ENCODE measurements around the gene TMEM59.
"Not testable (repeated sequence)": the region's sequence is repeated elsewhere in the genome, so short reads cannot be mapped to it uniquely, and the experiment has no call there.

TMEM59 gene

GRCh38 chr1:54006508-54006907, 46.5 kb downstream of the TMEM59 start:
- no peak overlapping the region for H3K4me3 ChIP-seq (ENCODE audit: low read depth, low read length)
- DNase-seq (ENCODE audit: low read depth, low spot score), result no peak
- no peak for TF ChIP-seq CTCF (IDR thresholded peaks at IDR 0.05; ENCODE audit: low read depth, low read length)
- in situ Hi-C loops (cut with HindIII; ENCODE audit: low sequenced_read_pairs), result no loop called here

GRCh38 chr1:54004481-54005049, 48.4 kb downstream of the TMEM59 start:
- in situ Hi-C loops (cut with HindIII; ENCODE audit: low sequenced_read_pairs), result no loop called here
- no peak for DNase-seq (ENCODE audit: low read depth, low spot score)
- no peak overlapping the region for H3K4me3 ChIP-seq (ENCODE audit: low read depth, low read length)
- TF ChIP-seq CTCF (IDR thresholded peaks at IDR 0.05; ENCODE audit: low read depth, low read length), result no peak

GRCh38 chr1:54003750-54004480, 49.1 kb downstream of the TMEM59 start:
- H3K4me3 ChIP-seq (ENCODE audit: low read depth, low read length); DNase-seq (ENCODE audit: low read depth, low spot score); in situ Hi-C loops (cut with HindIII; ENCODE audit: low sequenced_read_pairs): not testable (repeated sequence)

- H3K4me3 ChIP-seq (ENCODE audit: low read depth, low read length), result no peak overlapping the region
- no peak for TF ChIP-seq CTCF (IDR thresholded peaks at IDR 0.05; ENCODE audit: low read depth, low read length)
- DNase-seq (ENCODE audit: low read depth, low spot score), result no peak
- in situ Hi-C loops (cut with HindIII; ENCODE audit: low sequenced_read_pairs), result no loop called here
Observed at GRCh38 chr1:54003249-54003646, 49.8 kb downstream of the TMEM59 start.

- in situ Hi-C loops (cut with HindIII; ENCODE audit: low sequenced_read_pairs), result no loop called here
- no peak overlapping the region for H3K4me3 ChIP-seq (ENCODE audit: low read depth, low read length)
- DNase-seq (ENCODE audit: low read depth, low spot score), result no peak
- TF ChIP-seq CTCF (IDR thresholded peaks at IDR 0.05; ENCODE audit: low read depth, low read length), result no peak
Observed at GRCh38 chr1:54002544-54003248, 50.3 kb downstream of the TMEM59 start.

GRCh38 chr1:54001591-54001990, 51.4 kb downstream of the TMEM59 start:
- DNase-seq (ENCODE audit: low read depth, low spot score), result no peak

More at GRCh38 chr1:54001591-54001990, 51.4 kb downstream of the TMEM59 start:
- no peak for TF ChIP-seq CTCF (IDR thresholded peaks at IDR 0.05; ENCODE audit: low read depth, low read length)
- H3K4me3 ChIP-seq (ENCODE audit: low read depth, low read length), result no peak overlapping the region
- in situ Hi-C loops (cut with HindIII; ENCODE audit: low sequenced_read_pairs), result no loop called here

Data from astrocyte of the spinal cord (primary cell).